VCaP (cell line): ENCODE data around the gene TRIM33.
"Not testable (repeated sequence)": the region's sequence is repeated elsewhere in the genome, so short reads cannot be mapped to it uniquely, and the experiment has no call there.

Experiments used
- H3K27ac ChIP-seq: fragments of 450-650 bp; 2 replicates; pipeline ENCODE4 v1.5.1; 2017
- CTCF ChIP-seq: fragments of 450-650 bp; conservative IDR thresholded peaks from 2 replicates; pipeline ENCODE4 v1.5.1; 2017; ENCODE audit warnings: mild to moderate bottlenecking, moderate library complexity

TRIM33 gene

GRCh38 chr1:114454539-114454938 lies 56.5 kb downstream of the TRIM33 start:
- H3K27ac ChIP-seq: peak overlapping the region; percentile 83
- no peak for TF ChIP-seq CTCF

DNA sequence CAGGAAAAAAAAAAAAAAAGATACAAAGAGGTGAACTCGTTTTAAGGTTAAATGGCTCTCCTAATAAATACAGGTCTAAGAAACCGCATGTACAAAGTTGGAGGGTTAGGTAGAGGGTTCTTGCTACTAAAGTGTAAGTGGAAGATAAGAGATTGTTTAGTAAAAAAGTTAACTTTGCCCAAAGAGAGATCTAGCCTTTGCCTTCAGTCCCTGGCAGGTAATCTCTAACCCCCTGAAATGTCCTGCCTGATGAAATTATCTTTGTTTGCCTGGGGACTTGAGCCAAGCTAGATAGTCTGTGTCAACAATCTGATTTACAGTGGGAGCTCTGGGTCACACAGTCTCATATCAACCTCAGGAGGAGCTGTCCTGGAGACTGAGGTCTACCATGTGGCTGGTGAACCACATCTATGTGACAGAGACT lies 57.6 kb downstream of the TRIM33 start:
- H3K27ac ChIP-seq: peak overlapping the region; percentile 83
- TF ChIP-seq CTCF: no peak; the same call in 1 of the 2 replicates

DNA sequence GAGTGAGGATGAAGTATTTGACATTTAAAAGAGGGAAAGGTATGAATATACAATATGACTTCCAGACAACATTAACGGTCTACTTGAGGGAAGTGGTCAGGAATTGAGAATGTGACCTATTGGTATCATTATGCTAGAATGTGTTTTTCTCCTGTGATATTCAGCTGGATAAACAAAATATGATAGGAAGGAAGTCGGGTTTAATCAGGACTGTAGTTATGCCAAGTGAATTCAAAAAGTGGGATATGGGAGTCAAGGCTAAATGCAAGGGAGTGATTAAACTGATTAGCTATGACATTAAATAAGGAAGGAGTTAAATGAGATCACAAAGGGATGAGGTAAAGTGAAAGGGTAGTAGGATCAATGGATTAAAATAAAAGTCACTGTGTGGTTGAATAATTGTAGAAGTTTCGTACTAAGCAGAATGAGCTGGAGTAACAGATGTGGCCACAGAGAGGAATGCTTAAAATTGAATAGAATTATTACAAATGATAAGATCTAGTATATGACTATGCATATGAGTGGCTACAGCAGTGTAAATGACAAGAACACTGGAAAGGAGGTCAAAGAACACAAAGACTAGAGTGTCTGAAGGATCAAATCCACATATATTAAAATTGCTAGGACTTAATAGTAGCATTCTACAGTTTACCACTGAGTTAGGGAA lies 62.5 kb downstream of the TRIM33 start:
- TF ChIP-seq CTCF: no peak

DNA sequence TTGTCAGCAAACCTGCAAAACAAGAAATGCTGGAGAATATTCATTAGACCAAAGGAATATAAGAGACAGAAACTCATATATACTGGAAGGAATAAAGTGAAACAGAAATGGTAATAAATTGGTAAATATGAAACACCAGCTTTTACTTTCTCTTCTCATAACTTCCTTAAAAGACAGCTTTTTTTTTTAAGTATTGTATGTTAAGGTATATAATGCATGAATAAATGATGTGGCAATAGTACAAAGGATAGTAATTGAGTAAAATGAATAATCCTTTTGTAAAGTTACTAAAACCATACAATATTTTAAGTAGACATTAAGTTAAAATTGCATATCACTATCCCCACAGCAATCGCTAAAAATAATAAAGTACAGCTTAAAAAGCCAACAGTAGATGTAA lies 64.8 kb downstream of the TRIM33 start:
- TF ChIP-seq CTCF: no peak
- no peak overlapping the region for H3K27ac ChIP-seq

More for the DNA sequence above, 62.5 kb downstream of the TRIM33 start:
- H3K27ac ChIP-seq: no peak overlapping the region

GRCh38 chr1:114443226-114443625 lies 67.8 kb downstream of the TRIM33 start:
- not testable (repeated sequence) for H3K27ac ChIP-seq

DNA sequence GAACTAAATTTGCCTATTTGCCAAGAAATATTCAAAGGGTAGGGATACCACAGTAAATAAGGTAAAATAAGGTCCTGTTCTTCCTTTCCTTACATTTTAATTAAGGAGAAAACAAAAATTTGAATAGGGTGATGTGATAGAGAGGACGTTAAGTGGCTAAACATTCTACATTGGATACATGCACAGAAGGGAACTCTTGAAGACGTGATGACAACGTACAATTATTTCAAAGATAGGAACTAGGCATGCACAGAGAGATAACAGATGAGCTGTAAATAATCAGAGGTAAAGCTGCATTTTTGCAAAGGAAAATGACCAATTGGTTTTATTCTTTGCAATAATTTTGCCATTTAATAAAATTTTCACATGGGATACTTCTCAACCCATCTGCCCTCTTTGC lies 69.7 kb downstream of the TRIM33 start:
- H3K27ac ChIP-seq: no peak overlapping the region
- TF ChIP-seq CTCF: no peak

GRCh38 chr1:114439369-114439768 lies 71.6 kb downstream of the TRIM33 start:
- no peak for TF ChIP-seq CTCF
- no peak overlapping the region for H3K27ac ChIP-seq

GRCh38 chr1:114437812-114438211 lies 73.2 kb downstream of the TRIM33 start:
- no peak for TF ChIP-seq CTCF
- H3K27ac ChIP-seq: no peak overlapping the region
